Neutrophil (primary cell): ENCODE results near the gene OR8G1.

ENCODE experiments used
- H3K27ac ChIP-seq: fragments of 200-600 bp; sonication (generic); 2 replicates; pipeline ENCODE4 v1.5.1; 2016; ENCODE audit warnings: mild to moderate bottlenecking, moderate library complexity
- H3K27me3 ChIP-seq: fragments of 200-600 bp; sonication (generic); 2 replicates; pipeline ENCODE4 v1.6.0; 2016; ENCODE audit warnings: mild to moderate bottlenecking
- H3K36me3 ChIP-seq: fragments of 200-600 bp; sonication (generic); 2 replicates; pipeline ENCODE4 v1.5.1; 2017
- H3K4me1 ChIP-seq, 2 experiments: fragments of 200-600 bp in 1 of 2; sonication (generic) in 1 of 2; 1 replicate in 1 of 2; 2 replicates in 1 of 2; pipeline versions ENCODE4 v1.5.1 to v1.6.1; 2013 to 2016; ENCODE audit warnings: low read depth in 1 of 2, low read length in 1 of 2, mild to moderate bottlenecking in 1 of 2, moderate library complexity in 1 of 2; ENCODE audit not compliant: control insufficient read depth in 1 of 2, insufficient read depth in 1 of 2
- H3K4me3 ChIP-seq, 2 experiments: fragments of 200-600 bp in 1 of 2; sonication (generic) in 1 of 2; 1 replicate in 1 of 2; 2 replicates in 1 of 2; pipeline ENCODE4 v1.5.1; 2013 to 2016; ENCODE audit warnings: low read depth in 1 of 2, low read length in 1 of 2, mild to moderate bottlenecking in 1 of 2, moderate library complexity in 1 of 2
- H3K9me3 ChIP-seq: fragments of 200-600 bp; sonication (generic); 2 replicates; pipeline ENCODE4 v1.5.1; 2016
- CTCF ChIP-seq: fragments of 200-600 bp; sonication (generic); IDR thresholded peaks from 2 replicates; pipeline ENCODE4 v1.5.1; 2016; ENCODE audit warnings: antibody characterized with exemption

OR8G1 gene

GRCh38 chr11:124301548-124301947 is 60.7 kb downstream of the OR8G1 start:
- Histone ChIP-seq H3K4me3 (no peak overlapping the region), H3K9me3 (no peaks in the 10 kb centered on the region), H3K4me1 (no peaks in the 10 kb centered on the region), H3K27me3 (no peaks in the 10 kb centered on the region), H3K36me3 (no peaks in the 10 kb centered on the region), H3K27ac (no peak overlapping the region)
- no peak for TF ChIP-seq CTCF

GRCh38 chr11:124302347-124303125 is 61.6 kb downstream of the OR8G1 start:
- Histone ChIP-seq H3K27ac (no peak overlapping the region), H3K4me1 (no peaks in the 10 kb centered on the region), H3K9me3 (no peaks in the 10 kb centered on the region), H3K36me3 (no peaks in the 10 kb centered on the region), H3K4me3 (no peak overlapping the region), H3K27me3 (no peaks in the 10 kb centered on the region)
- no peak for TF ChIP-seq CTCF
